Keratinocyte (primary cell): ENCODE measurements around the gene GRM4. TPM values are rescaled to one million over a fixed set of nuclear protein-coding genes. Genes with fewer than 3 reads are reported as not detected.

Experiments
- DNase-seq: peaks from one replicate; pipeline ENCODE4 v3.0.0-alpha.2; 2011; ENCODE audit warnings: low read depth, missing footprints, low spot score
- FAIRE-seq: peaks from 2 replicates; lab custom pipeline; 2011; peaks lifted over from hg19 to GRCh38; lab: Jason Lieb, UNC
- H2AFZ ChIP-seq: 2 replicates; pipeline ENCODE4 v1.6.0; 2012; ENCODE audit warnings: low read length, control low read depth, inconsistent platforms; ENCODE audit not compliant: control insufficient read depth
- H3K27ac ChIP-seq: 2 replicates; pipeline ENCODE4 v1.5.1; 2011; ENCODE audit warnings: low read length; ENCODE audit not compliant: control insufficient read depth, insufficient read depth
- H3K27me3 ChIP-seq: 3 replicates; pipeline ENCODE4 v1.6.0; 2011; ENCODE audit warnings: low read length; ENCODE audit not compliant: control insufficient read depth, insufficient read depth; ENCODE audit errors: extremely low read depth
- H3K36me3 ChIP-seq, 2 experiments: 2 replicates in 1 of 2; 3 replicates in 1 of 2; pipeline ENCODE4 v1.5.1; 2011; ENCODE audit warnings: low read length in 2 of 2, mild to moderate bottlenecking in 1 of 2; ENCODE audit not compliant: control insufficient read depth in 2 of 2, insufficient read depth in 2 of 2; ENCODE audit errors: extremely low read depth in 1 of 2
- H3K4me1 ChIP-seq: 3 replicates; pipeline ENCODE4 v1.5.1; 2011; ENCODE audit warnings: low read length; ENCODE audit not compliant: control insufficient read depth, insufficient read depth; ENCODE audit errors: extremely low read depth
- H3K4me2 ChIP-seq: 3 replicates; pipeline ENCODE4 v1.6.0; 2011; ENCODE audit warnings: low read depth, low read length; ENCODE audit not compliant: control insufficient read depth, insufficient read depth; ENCODE audit errors: extremely low read depth
- H3K4me3 ChIP-seq, 3 experiments: fragments of 200-600 bp in 1 of 3; sonication (generic) in 1 of 3; 2 replicates in 2 of 3; 3 replicates in 1 of 3; pipeline ENCODE4 v1.5.1; 2011 to 2016; ENCODE audit warnings: low read length in 3 of 3, mild to moderate bottlenecking in 3 of 3, control low read depth in 2 of 3, inconsistent platforms in 1 of 3, low read depth in 1 of 3, mixed read lengths in 1 of 3, mixed run types in 1 of 3, moderate library complexity in 1 of 3; ENCODE audit not compliant: control insufficient read depth in 2 of 3, insufficient read depth in 2 of 3; ENCODE audit errors: extremely low read depth in 1 of 3
- H3K79me2 ChIP-seq: 2 replicates; pipeline ENCODE4 v1.6.0; 2012; ENCODE audit warnings: low read length; ENCODE audit not compliant: control insufficient read depth, insufficient read depth
- H3K9ac ChIP-seq: 3 replicates; pipeline ENCODE4 v1.6.0; 2011; ENCODE audit warnings: low read length; ENCODE audit not compliant: control insufficient read depth, insufficient read depth; ENCODE audit errors: extremely low read depth
- H3K9me1 ChIP-seq: 3 replicates; pipeline ENCODE4 v1.6.0; 2011; ENCODE audit warnings: low read length; ENCODE audit not compliant: control insufficient read depth, insufficient read depth; ENCODE audit errors: extremely low read depth
- H3K9me3 ChIP-seq: 2 replicates; pipeline ENCODE4 v1.5.1; 2012; ENCODE audit warnings: low read depth, low read length; ENCODE audit not compliant: control insufficient read depth
- H4K20me1 ChIP-seq: 3 replicates; pipeline ENCODE4 v1.6.0; 2011; ENCODE audit warnings: low read length; ENCODE audit not compliant: control insufficient read depth, insufficient read depth; ENCODE audit errors: extremely low read depth
- CTCF ChIP-seq, 3 experiments: IDR thresholded peaks in 1 of 3; conservative IDR thresholded peaks in 1 of 3; optimal IDR thresholded peaks in 1 of 3; 2 replicates in 2 of 3; 3 replicates in 1 of 3; pipeline versions ENCODE3 to v1.5.1; 2011; ENCODE audit warnings: low read length in 3 of 3, mild to moderate bottlenecking in 3 of 3, moderate library complexity in 2 of 3, control low read depth in 1 of 3, inconsistent platforms in 1 of 3; ENCODE audit not compliant: insufficient read depth in 2 of 3; ENCODE audit errors: extremely low read depth in 1 of 3
- dilution Hi-C: fragments of 300-500 bp; cut with MboI; formaldehyde crosslinking; loops from one replicate; pipeline ENCODE4 v1.7.0; 2020; ENCODE audit warnings: low sequenced_read_pairs; ENCODE audit not compliant: extremely low pct_ligation_motif_present
- polyA plus RNA-seq, 5 experiments: library from polyadenylated mRNA; depleted of rRNA in 3 of 5; stranded (reverse) in 3 of 5; stranded (forward) in 1 of 5; unstranded in 1 of 5; fragments of >200 nt; gene quantifications; 1 replicate in 1 of 5; 2 replicates in 3 of 5; 3 replicates in 1 of 5; pipeline versions ENCODE4 v1.2.1 to v1.2.3, GENCODE V29; 2011 to 2012; ENCODE audit warnings: missing spikeins in 2 of 5, low read depth in 1 of 5, low replicate concordance in 1 of 5
- small RNA-seq, 3 experiments: library from RNA; depleted of rRNA; stranded (forward); fragments of <200 nt; gene quantifications; one replicate each; pipeline ENCODE3, GENCODE V24; 2012; ENCODE audit warnings: low read depth in 3 of 3, low replicate concordance in 1 of 3; ENCODE audit not compliant: insufficient read length in 3 of 3

GRM4 gene
- polyA plus RNA-seq, 1 donor (not counting 4 experiments of a cell fraction or from before 2014, with no cell fraction given), result not detected

GRCh38 chr6:33971580-33971979, 174.3 kb downstream of the GRM4 start:
- Histone ChIP-seq H3K9me3 (no peaks in the 10 kb centered on the region), H3K4me2 (no peak overlapping the region), H3K9ac (no peak overlapping the region), H3K9me1 (no peaks in the 10 kb centered on the region), H3K79me2 (no peaks in the 10 kb centered on the region), H4K20me1 (no peaks in the 10 kb centered on the region), H3K36me3 (no peaks in the 10 kb centered on the region), H3K27me3 (peaks cover 2% of the 10 kb centered on the region), H3K4me1 (no peaks in the 10 kb centered on the region), H2AFZ (no peak overlapping the region), H3K27ac (no peak overlapping the region), H3K4me3 (no peak overlapping the region)
- dilution Hi-C loops, result no loop called here
- FAIRE-seq (no peak), DNase-seq (no peak)
- no peak for TF ChIP-seq CTCF (optimal IDR thresholded peaks at IDR 0.05 in 1 of 3, IDR thresholded peaks at IDR 0.05 in 1 of 3, conservative IDR thresholded peaks at IDR 0.05 in 1 of 3; ENCODE audit: extremely low read depth in 1 of 3, insufficient read depth in 2 of 3, low read length in 3 of 3)

Small RNA genes lying within 50 kb of the gene (small RNA-seq; reads per million reads assigned to genes)
- gene MIR1275, result 0 reads per million in 3 experiments

Other genes starting within 250 kb of the GRM4 start
- 69.1 to 185 TPM (median 160 TPM) in 3 replicates for gene HMGA1, start 90.8 kb upstream of the GRM4 start, polyA plus RNA-seq
- 27.4 to 49.3 TPM (median 33.0 TPM) in 3 replicates for gene SMIM29, start 102.9 kb upstream of the GRM4 start, polyA plus RNA-seq
- 11.5 to 20.6 TPM (median 16.5 TPM) in 3 replicates for gene NUDT3, start 246.6 kb upstream of the GRM4 start, polyA plus RNA-seq